ENCODE measurements around the gene ZXDA. TPM values are rescaled to one million over a fixed set of nuclear protein-coding genes. Genes with fewer than 3 reads are reported as not detected.
"Not testable (repeated sequence)": the region's sequence is repeated elsewhere in the genome, so short reads cannot be mapped to it uniquely, and the experiment has no call there.

Gene ZXDA
- total and polyA plus RNA-seq, 2 donors from 2014 or later: 1.2 to 7.7 TPM

DNA sequence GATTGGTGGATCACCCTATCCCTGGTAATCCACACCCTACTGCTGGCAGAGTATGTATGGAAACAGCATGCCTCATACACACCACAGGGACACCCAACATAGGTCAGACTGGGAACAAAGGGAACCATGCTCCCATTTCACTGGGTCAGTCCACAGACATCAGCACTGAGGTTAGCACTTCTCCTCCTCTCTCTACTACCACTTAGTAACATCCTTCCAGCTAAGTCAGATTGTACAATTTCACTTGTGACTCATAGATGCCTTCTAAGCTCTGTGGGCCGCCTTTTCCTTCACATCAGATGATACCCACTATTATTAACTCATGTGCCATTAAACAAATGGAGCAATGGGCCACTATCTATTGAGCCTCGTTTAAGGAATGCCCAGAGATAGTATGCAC, 15.5 kb upstream of the ZXDA start:
- no peak overlapping the region for H3K27ac ChIP-seq (ENCODE audit: low read depth in 2 of 2, low read length in 2 of 2)
- no peak for FAIRE-seq
- no peaks in the 10 kb centered on the region for H3K4me1 ChIP-seq (ENCODE audit: control insufficient read depth in 2 of 3, insufficient read depth in 2 of 3, low read depth in 1 of 3, low read length in 3 of 3)
- TF ChIP-seq, protein P1, sequence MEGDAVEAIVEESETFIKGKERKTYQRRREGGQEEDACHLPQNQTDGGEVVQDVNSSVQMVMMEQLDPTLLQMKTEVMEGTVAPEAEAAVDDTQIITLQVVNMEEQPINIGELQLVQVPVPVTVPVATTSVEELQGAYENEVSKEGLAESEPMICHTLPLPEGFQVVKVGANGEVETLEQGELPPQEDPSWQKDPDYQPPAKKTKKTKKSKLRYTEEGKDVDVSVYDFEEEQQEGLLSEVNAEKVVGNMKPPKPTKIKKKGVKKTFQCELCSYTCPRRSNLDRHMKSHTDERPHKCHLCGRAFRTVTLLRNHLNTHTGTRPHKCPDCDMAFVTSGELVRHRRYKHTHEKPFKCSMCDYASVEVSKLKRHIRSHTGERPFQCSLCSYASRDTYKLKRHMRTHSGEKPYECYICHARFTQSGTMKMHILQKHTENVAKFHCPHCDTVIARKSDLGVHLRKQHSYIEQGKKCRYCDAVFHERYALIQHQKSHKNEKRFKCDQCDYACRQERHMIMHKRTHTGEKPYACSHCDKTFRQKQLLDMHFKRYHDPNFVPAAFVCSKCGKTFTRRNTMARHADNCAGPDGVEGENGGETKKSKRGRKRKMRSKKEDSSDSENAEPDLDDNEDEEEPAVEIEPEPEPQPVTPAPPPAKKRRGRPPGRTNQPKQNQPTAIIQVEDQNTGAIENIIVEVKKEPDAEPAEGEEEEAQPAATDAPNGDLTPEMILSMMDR (IDR thresholded peaks at IDR 0.05; ENCODE audit: borderline replicate concordance, extremely low read depth, insufficient read depth): no peak
- no peaks in the 10 kb centered on the region for H3K27me3 ChIP-seq (ENCODE audit: control insufficient read depth, insufficient read depth, low read length)
- H3K9me3 ChIP-seq (ENCODE audit: control insufficient read depth in 2 of 3, insufficient read depth in 1 of 3, low read length in 3 of 3): no peaks in the 10 kb centered on the region
- H3K9ac ChIP-seq (ENCODE audit: low read length in 3 of 3): no peak overlapping the region
- H3K36me3 ChIP-seq (ENCODE audit: control insufficient read depth in 2 of 3, insufficient read depth in 3 of 3, low read length in 3 of 3): no peaks in the 10 kb centered on the region
- DNase-seq: no peak
- no peak overlapping the region for H3K4me3 ChIP-seq (ENCODE audit: low read length in 3 of 3)
- intact Hi-C loops (cut with DNase I): loop anchor here (10.0 kb wide), 1 partner anchor 101 kb away; no protein-coding TSS in a partner anchor

- intact Hi-C loops (cut with DNase I): no loop called here
- Histone ChIP-seq H3K9ac (ENCODE audit: low read length in 3 of 3) (no peak overlapping the region), H3K4me3 (ENCODE audit: low read length in 3 of 3) (no peak overlapping the region), H3K36me3 (ENCODE audit: control insufficient read depth in 2 of 3, insufficient read depth in 3 of 3, low read length in 3 of 3) (no peaks in the 10 kb centered on the region), H3K27ac (ENCODE audit: low read depth in 2 of 2, low read length in 2 of 2) (no peak overlapping the region), H3K9me3 (ENCODE audit: control insufficient read depth in 2 of 3, insufficient read depth in 1 of 3, low read length in 3 of 3) (no peaks in the 10 kb centered on the region), H3K27me3 (ENCODE audit: control insufficient read depth, insufficient read depth, low read length) (no peaks in the 10 kb centered on the region), H3K4me1 (ENCODE audit: control insufficient read depth in 2 of 3, insufficient read depth in 2 of 3, low read depth in 1 of 3, low read length in 3 of 3) (no peaks in the 10 kb centered on the region)
- FAIRE-seq: peak; percentile 63
- peak in 3 of 5 donors; percentile 21 to 35 (median 30) for DNase-seq
- TF ChIP-seq, protein P1 (IDR thresholded peaks at IDR 0.05; ENCODE audit: borderline replicate concordance, extremely low read depth, insufficient read depth): peak; percentile 45
These were observed 8.6 kb upstream of the ZXDA start for GRCh38 chrX:57918750-57919436.

DNA sequence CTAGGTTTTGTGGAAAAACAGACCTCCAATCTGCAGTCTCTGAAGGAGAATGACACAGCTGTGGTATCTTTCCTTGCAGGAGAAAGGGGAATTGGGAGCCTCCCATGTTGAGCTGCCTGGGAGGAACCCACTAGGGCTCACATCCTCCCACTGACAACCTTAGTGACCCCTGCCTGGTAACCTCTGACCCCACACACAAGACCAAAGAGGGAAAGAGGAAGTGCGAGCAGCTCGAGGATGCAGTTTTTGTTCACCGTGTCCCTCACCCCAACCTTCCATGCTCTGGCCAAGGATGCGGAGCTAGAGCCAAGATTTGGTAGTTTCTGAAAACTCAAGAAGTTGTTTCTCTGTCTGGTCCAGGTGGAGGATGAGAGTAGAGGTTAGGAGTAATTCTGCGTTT, 5.4 kb upstream of the ZXDA start:
- Histone ChIP-seq H3K27me3 (ENCODE audit: control insufficient read depth, insufficient read depth, low read length) (no peaks in the 10 kb centered on the region), H3K9me3 (ENCODE audit: control insufficient read depth in 2 of 3, insufficient read depth in 1 of 3, low read length in 3 of 3) (no peaks in the 10 kb centered on the region), H3K27ac (ENCODE audit: low read depth in 2 of 2, low read length in 2 of 2) (no peak overlapping the region), H3K36me3 (ENCODE audit: control insufficient read depth in 2 of 3, insufficient read depth in 3 of 3, low read length in 3 of 3) (no peaks in the 10 kb centered on the region), H3K9ac (ENCODE audit: low read length in 3 of 3) (no peak overlapping the region), H3K4me3 (ENCODE audit: low read length in 3 of 3) (no peak overlapping the region), H3K4me1 (ENCODE audit: control insufficient read depth in 2 of 3, insufficient read depth in 2 of 3, low read depth in 1 of 3, low read length in 3 of 3) (peaks cover 0 to under 1% (median 0%) of the 10 kb centered on the region in 3 donors)
- TF ChIP-seq, protein P1 (IDR thresholded peaks at IDR 0.05; ENCODE audit: borderline replicate concordance, extremely low read depth, insufficient read depth): no peak
- peak in 1 of 5 donors; percentile 27 for DNase-seq
- intact Hi-C loops (cut with DNase I): no loop called here
- no peak for FAIRE-seq

DNA sequence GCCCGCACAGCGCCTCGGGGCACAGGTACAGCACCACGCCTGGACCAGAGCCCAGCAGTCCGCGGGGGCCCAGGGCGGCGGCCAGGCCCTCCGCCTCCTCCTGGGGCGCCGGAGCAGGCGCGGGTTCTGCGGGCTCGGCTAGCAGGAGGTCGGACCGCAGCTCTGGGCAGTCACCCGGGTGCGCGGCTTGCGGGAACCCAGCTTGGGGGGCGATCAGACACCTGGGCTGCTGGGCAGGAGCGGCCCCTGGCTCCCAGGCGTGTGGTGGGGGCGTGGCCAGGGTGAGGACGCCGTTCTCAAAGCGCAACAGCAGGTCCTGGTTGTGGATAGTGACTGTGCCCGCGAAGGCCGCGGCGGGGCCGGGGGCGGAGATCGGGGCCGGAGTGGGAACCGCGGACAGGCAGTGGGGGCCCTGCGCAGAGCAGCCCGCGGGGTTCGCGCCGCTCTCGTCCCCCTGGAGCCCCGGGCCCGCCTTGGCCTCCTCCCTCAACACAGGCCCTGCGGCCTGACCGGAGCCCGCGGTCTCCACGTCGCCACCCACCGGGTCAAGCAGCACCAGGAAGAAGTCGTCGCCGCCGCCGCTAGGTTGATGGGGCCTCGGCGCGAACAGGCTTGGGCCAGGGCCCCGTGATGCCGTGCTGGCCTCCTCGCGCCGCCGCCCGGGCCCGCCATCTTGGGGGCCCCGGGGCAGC, 517 bp downstream of the ZXDA start:
- H3K36me3 ChIP-seq (ENCODE audit: control insufficient read depth in 2 of 3, insufficient read depth in 3 of 3, low read length in 3 of 3); FAIRE-seq: not testable (repeated sequence)
- peak overlapping the region in 1 of 3 donors; percentile 19 for H3K9ac ChIP-seq (ENCODE audit: low read length in 3 of 3)

DNA sequence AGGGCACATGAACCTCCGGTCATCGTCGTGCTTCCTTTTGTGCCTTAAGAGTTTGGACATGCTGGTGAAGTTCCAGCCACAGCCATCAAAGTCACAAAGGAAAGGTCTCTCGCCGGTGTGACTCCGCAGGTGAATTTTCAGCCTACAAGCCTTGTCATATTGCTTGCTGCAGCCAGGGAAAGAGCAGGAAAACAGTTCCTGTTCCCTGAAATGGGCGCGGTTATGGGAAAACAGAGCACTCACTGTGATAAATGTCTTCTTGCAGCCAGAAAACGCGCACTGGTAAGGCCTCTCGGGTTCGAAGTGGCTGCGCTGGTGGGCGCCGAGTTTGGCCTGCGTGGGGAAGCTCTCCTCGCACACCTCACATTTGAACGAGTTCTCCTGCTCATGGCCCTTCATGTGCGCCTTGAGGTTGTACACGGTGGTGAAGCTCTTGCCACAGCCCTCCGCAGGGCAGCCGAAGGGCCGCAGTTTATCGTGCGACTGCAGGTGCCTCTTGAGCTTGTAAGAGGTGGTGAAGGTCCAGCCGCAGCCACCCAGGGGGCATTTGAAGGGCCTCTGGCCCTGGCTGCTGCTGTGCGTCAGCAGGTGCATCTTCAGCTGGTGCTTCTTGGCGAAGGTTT, 1.2 kb downstream of the ZXDA start:
- H3K27me3 ChIP-seq (ENCODE audit: control insufficient read depth, insufficient read depth, low read length); H3K36me3 ChIP-seq (ENCODE audit: control insufficient read depth in 2 of 3, insufficient read depth in 3 of 3, low read length in 3 of 3); H3K4me1 ChIP-seq (ENCODE audit: control insufficient read depth in 2 of 3, insufficient read depth in 2 of 3, low read depth in 1 of 3, low read length in 3 of 3); H3K9ac ChIP-seq (ENCODE audit: low read length in 3 of 3); intact Hi-C loops (cut with DNase I); H3K9me3 ChIP-seq (ENCODE audit: control insufficient read depth in 2 of 3, insufficient read depth in 1 of 3, low read length in 3 of 3); FAIRE-seq: not testable (repeated sequence)
- H3K4me3 ChIP-seq (ENCODE audit: low read length in 3 of 3): peak overlapping the region in 2 of 3 donors; percentile 38 to 43
- H3K27ac ChIP-seq (ENCODE audit: low read depth in 2 of 2, low read length in 2 of 2): peak overlapping the region in 1 of 2 donors; percentile 77
- DNase-seq: peak in 3 of 5 donors; percentile 9 to 51 (median 18)

More for the DNA sequence above, 517 bp downstream of the ZXDA start:
- H3K27me3 ChIP-seq (ENCODE audit: control insufficient read depth, insufficient read depth, low read length); H3K4me1 ChIP-seq (ENCODE audit: control insufficient read depth in 2 of 3, insufficient read depth in 2 of 3, low read depth in 1 of 3, low read length in 3 of 3); H3K9me3 ChIP-seq (ENCODE audit: control insufficient read depth in 2 of 3, insufficient read depth in 1 of 3, low read length in 3 of 3); intact Hi-C loops (cut with DNase I): not testable (repeated sequence)
- peak overlapping the region in 2 of 3 donors; percentile 38 to 43 for H3K4me3 ChIP-seq (ENCODE audit: low read length in 3 of 3)
- peak overlapping the region; percentile 76 to 77 for H3K27ac ChIP-seq (ENCODE audit: low read depth in 2 of 2, low read length in 2 of 2)
- DNase-seq: peak; percentile 22 to 81 (median 60)

Measured in kidney (tissue), 14 donors.